ENCODE data around the gene MYO16. TPM values are rescaled to one million over a fixed set of nuclear protein-coding genes. Genes with fewer than 3 reads are reported as not detected.
"Not testable (repeated sequence)": the region's sequence is repeated elsewhere in the genome, so short reads cannot be mapped to it uniquely, and the experiment has no call there.

MYO16 gene
- total and polyA plus RNA-seq, 2 donors: 0.04 to 5.8 TPM

- H3K27ac ChIP-seq (ENCODE audit: low read depth): no peak overlapping the region
- H3K4me3 ChIP-seq (ENCODE audit: low read depth, low read length): no peak overlapping the region
These were observed 230.0 kb downstream of the MYO16 start for GRCh38 chr13:108859197-108860012.

GRCh38 chr13:108860418-108860817 is 231.0 kb downstream of the MYO16 start:
- no peak for DNase-seq (ENCODE audit: extremely low spot score)
- 44% methylated on average over 3 of the region's 3 CpGs for WGBS
- H3K27ac ChIP-seq (ENCODE audit: low read depth): no peak overlapping the region
- H3K36me3 ChIP-seq (ENCODE audit: insufficient read depth): no peaks in the 10 kb centered on the region
- no peaks in the 10 kb centered on the region for H3K4me1 ChIP-seq (ENCODE audit: insufficient read depth)
- H3K4me3 ChIP-seq (ENCODE audit: low read depth, low read length): no peak overlapping the region

More at GRCh38 chr13:108859197-108860012, 230.0 kb downstream of the MYO16 start:
- Histone ChIP-seq H3K4me1 (ENCODE audit: insufficient read depth) (no peaks in the 10 kb centered on the region), H3K36me3 (ENCODE audit: insufficient read depth) (no peaks in the 10 kb centered on the region)
- DNase-seq (ENCODE audit: extremely low spot score): peak; percentile 70
- WGBS: 15% methylated on average over 8 of the region's 8 CpGs

GRCh38 chr13:108877300-108877699 is 247.9 kb downstream of the MYO16 start:
- H3K36me3 ChIP-seq (ENCODE audit: insufficient read depth): no peaks in the 10 kb centered on the region
- no peak overlapping the region for H3K27ac ChIP-seq (ENCODE audit: low read depth)
- WGBS: 64% methylated on average over 2 of the region's 2 CpGs
- H3K4me1 ChIP-seq (ENCODE audit: insufficient read depth): no peaks in the 10 kb centered on the region
- H3K4me3 ChIP-seq (ENCODE audit: low read depth, low read length): no peak overlapping the region
- DNase-seq (ENCODE audit: extremely low spot score): no peak

GRCh38 chr13:108878732-108879131 is 249.3 kb downstream of the MYO16 start:
- DNase-seq (ENCODE audit: extremely low spot score): no peak
- Histone ChIP-seq H3K27ac (ENCODE audit: low read depth) (no peak overlapping the region), H3K4me1 (ENCODE audit: insufficient read depth) (no peaks in the 10 kb centered on the region), H3K36me3 (ENCODE audit: insufficient read depth) (no peaks in the 10 kb centered on the region), H3K4me3 (ENCODE audit: low read depth, low read length) (no peak overlapping the region)
- 96% methylated on average over 2 of the region's 2 CpGs for whole genome bisulfite sequencing

GRCh38 chr13:108889324-108889984 is 260.0 kb downstream of the MYO16 start:
- 84% methylated on average over 2 of the region's 2 CpGs for WGBS
- no peak overlapping the region for H3K4me3 ChIP-seq (ENCODE audit: low read depth, low read length)
- DNase-seq (ENCODE audit: extremely low spot score): no peak

GRCh38 chr13:108895220-108895704 is 265.9 kb downstream of the MYO16 start:
- Histone ChIP-seq H3K4me3 (ENCODE audit: low read depth, low read length) (no peak overlapping the region), H3K4me1 (ENCODE audit: insufficient read depth) (no peaks in the 10 kb centered on the region), H3K36me3 (ENCODE audit: insufficient read depth) (no peaks in the 10 kb centered on the region), H3K27ac (ENCODE audit: low read depth) (no peak overlapping the region)
- DNase-seq (ENCODE audit: extremely low spot score): peak; percentile 11
- 6% methylated on average over 5 of the region's 5 CpGs for WGBS

More at GRCh38 chr13:108889324-108889984, 260.0 kb downstream of the MYO16 start:
- Histone ChIP-seq H3K36me3 (ENCODE audit: insufficient read depth) (no peaks in the 10 kb centered on the region), H3K27ac (ENCODE audit: low read depth) (no peak overlapping the region), H3K4me1 (ENCODE audit: insufficient read depth) (no peaks in the 10 kb centered on the region)

GRCh38 chr13:108897955-108898354 is 268.5 kb downstream of the MYO16 start:
- 52% methylated on average over 8 of the region's 8 CpGs for WGBS
- no peak for DNase-seq (ENCODE audit: extremely low spot score)
- Histone ChIP-seq H3K27ac (ENCODE audit: low read depth) (no peak overlapping the region), H3K4me1 (ENCODE audit: insufficient read depth) (no peaks in the 10 kb centered on the region), H3K36me3 (ENCODE audit: insufficient read depth) (no peaks in the 10 kb centered on the region), H3K4me3 (ENCODE audit: low read depth, low read length) (no peak overlapping the region)

DNA sequence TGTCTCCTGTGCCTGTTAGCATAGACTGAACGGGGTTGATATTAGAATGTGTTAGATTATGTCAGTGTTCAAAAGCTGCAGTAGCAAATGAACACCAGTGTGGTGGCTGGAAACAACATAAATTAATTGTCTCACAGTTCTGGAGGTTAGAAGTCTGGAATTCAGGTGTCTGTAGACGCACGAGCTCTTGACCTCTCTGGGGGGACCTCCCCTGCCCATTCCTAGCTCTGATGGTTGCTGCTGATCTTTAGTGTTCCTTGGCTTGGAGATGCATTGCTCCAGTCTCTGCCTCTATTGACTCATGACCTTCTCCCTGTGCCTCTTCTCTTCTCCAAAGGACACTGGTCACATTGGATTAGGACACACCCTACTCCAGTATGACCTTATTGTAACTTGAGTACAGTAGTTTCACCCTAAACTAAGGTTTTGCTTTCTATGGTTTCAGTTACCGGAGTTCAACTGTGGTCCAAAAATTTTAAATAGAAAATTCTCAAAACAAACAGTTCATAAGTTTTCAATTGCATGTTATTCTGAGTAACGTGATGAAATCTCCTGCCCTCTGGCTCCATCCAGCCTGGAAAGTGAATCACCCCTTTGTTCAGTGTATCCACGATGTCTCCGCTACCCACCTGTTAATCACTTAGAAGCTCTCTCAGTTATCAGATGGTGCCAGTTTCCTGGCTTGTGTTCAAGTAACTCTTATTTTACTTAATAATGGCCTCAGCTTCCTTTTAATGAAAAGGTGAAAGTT is 273.2 kb downstream of the MYO16 start:
- no peak for DNase-seq (ENCODE audit: extremely low spot score)
- WGBS: 79% methylated on average over 7 of the region's 7 CpGs
- no peak overlapping the region for H3K4me3 ChIP-seq (ENCODE audit: low read depth, low read length)
- H3K27ac ChIP-seq (ENCODE audit: low read depth): no peak overlapping the region
- no peaks in the 10 kb centered on the region for H3K36me3 ChIP-seq (ENCODE audit: insufficient read depth)
- no peaks in the 10 kb centered on the region for H3K4me1 ChIP-seq (ENCODE audit: insufficient read depth)

DNA sequence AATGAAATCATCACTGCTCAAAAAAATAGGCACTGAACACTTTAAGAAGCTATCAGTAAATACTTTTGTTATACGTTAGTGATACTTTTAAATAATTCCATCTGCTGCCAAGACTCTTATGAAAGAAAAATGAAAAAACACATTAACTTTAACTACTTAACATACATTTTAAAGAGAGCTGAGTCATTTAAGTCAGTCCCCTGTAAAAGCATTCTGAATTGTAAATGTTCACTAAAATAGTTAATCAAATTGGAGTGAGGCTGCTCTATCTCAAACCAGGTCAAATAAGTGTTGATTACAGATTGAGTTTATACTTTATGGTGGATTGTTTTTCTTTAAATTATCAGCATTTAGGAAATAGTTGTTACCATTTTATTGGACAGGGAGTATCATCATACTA is 274.2 kb downstream of the MYO16 start:
- 37% methylated on average over 1 of the region's 1 CpG for WGBS

GRCh38 chr13:108911807-108912206 is 282.4 kb downstream of the MYO16 start:
- H3K4me3 ChIP-seq (ENCODE audit: low read depth, low read length): no peak overlapping the region
- no peaks in the 10 kb centered on the region for H3K4me1 ChIP-seq (ENCODE audit: insufficient read depth)
- WGBS: 87% methylated on average over 2 of the region's 2 CpGs
- no peak for DNase-seq (ENCODE audit: extremely low spot score)
- no peaks in the 10 kb centered on the region for H3K36me3 ChIP-seq (ENCODE audit: insufficient read depth)
- H3K27ac ChIP-seq (ENCODE audit: low read depth): no peak overlapping the region

More for the DNA sequence above, 274.2 kb downstream of the MYO16 start:
- Histone ChIP-seq H3K36me3 (ENCODE audit: insufficient read depth) (no peaks in the 10 kb centered on the region), H3K4me3 (ENCODE audit: low read depth, low read length) (no peak overlapping the region), H3K27ac (ENCODE audit: low read depth) (no peak overlapping the region), H3K4me1 (ENCODE audit: insufficient read depth) (no peaks in the 10 kb centered on the region)
- no peak for DNase-seq (ENCODE audit: extremely low spot score)

DNA sequence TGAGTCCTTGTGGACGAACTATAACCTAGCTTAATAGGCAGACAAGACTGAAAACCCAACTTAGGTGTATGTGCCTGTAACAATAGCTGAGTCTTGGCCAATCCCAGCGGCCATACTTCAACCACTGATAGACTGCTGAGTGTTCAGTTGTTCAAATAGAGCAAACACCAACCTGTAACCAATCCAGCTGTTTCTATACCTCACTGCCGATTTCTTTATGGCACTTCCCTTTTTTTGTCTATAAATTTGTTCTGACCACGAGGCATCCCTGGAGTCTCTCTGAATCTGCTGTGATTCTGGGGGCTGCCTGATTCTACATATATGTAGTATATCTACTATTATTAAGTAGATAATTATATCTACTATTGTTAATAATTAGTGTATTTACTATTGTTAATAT is 284.3 kb downstream of the MYO16 start:
- H3K4me3 ChIP-seq (ENCODE audit: low read depth, low read length); H3K36me3 ChIP-seq (ENCODE audit: insufficient read depth); H3K4me1 ChIP-seq (ENCODE audit: insufficient read depth); H3K27ac ChIP-seq (ENCODE audit: low read depth); DNase-seq (ENCODE audit: extremely low spot score): not testable (repeated sequence)
- 83% methylated on average over 4 of the region's 4 CpGs for WGBS

DNA sequence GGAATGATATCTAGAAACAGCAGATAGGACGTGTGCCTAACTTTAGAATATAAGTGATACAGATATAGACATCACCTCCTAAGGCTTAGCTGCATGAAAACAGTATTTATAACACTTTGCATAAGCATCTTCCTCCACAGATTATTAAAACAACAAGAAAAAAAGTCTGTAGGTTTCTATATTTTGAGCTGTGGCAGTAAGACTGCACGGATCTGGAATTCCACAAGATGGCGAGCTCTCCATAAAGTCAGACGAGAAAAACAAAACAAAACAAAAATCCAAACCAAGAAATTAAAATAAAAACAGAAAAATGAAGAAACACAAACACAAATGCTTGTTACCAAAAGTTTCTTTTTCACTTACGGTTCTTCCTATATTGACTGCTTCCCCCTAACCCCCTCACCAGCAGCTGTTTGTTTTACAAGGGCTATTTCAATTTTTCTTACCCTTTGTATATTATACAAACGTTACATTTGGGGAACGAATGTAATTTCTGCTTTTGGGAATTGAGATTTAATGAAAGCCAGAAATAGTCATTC is 285.8 kb downstream of the MYO16 start:
- no peak overlapping the region for H3K4me3 ChIP-seq (ENCODE audit: low read depth, low read length)
- H3K36me3 ChIP-seq (ENCODE audit: insufficient read depth): no peaks in the 10 kb centered on the region
- peak; percentile 14 for DNase-seq (ENCODE audit: extremely low spot score)
- no peaks in the 10 kb centered on the region for H3K4me1 ChIP-seq (ENCODE audit: insufficient read depth)
- WGBS: 14% methylated on average over 7 of the region's 7 CpGs
- H3K27ac ChIP-seq (ENCODE audit: low read depth): peak overlapping the region; percentile 44
